Measurements from ENCODE around the gene PHKG2.

Gene PHKG2

GRCh38 chr16:30724641-30725417 lies 23.4 kb upstream of the PHKG2 start:
- H3K27ac ChIP-seq, result no peak overlapping the region

GRCh38 chr16:30725418-30725792 lies 22.8 kb upstream of the PHKG2 start:
- no peak for TF ChIP-seq CTCF (IDR thresholded peaks at IDR 0.05; ENCODE audit: low read depth, low read length, missing control alignments)
- H3K36me3 ChIP-seq (replicated peaks), result peaks cover 89% of the 10 kb centered on the region
- DNase-seq, result no peak
- H3K27ac ChIP-seq, result no peak overlapping the region
- H3K27me3 ChIP-seq (replicated peaks), result no peaks in the 10 kb centered on the region
- in situ Hi-C loops (cut with HindIII; ENCODE audit: low pct_ligation_motif_present, low sequenced_read_pairs), result no loop called here
- no peak overlapping the region for H3K4me3 ChIP-seq (ENCODE audit: low read depth, low read length)

More at GRCh38 chr16:30724641-30725417, 23.4 kb upstream of the PHKG2 start:
- Histone ChIP-seq H3K27me3 (replicated peaks) (no peaks in the 10 kb centered on the region), H3K4me3 (ENCODE audit: low read depth, low read length) (no peak overlapping the region), H3K36me3 (replicated peaks) (peaks cover 91% of the 10 kb centered on the region)
- in situ Hi-C loops (cut with HindIII; ENCODE audit: low pct_ligation_motif_present, low sequenced_read_pairs), result no loop called here
- no peak for DNase-seq
- TF ChIP-seq CTCF (IDR thresholded peaks at IDR 0.05; ENCODE audit: low read depth, low read length, missing control alignments), result no peak

GRCh38 chr16:30728321-30728720 lies 19.9 kb upstream of the PHKG2 start:
- H3K4me3 ChIP-seq (ENCODE audit: low read depth, low read length), result no peak overlapping the region
- in situ Hi-C loops (cut with HindIII; ENCODE audit: low pct_ligation_motif_present, low sequenced_read_pairs), result no loop called here
- H3K27me3 ChIP-seq (replicated peaks), result no peaks in the 10 kb centered on the region
- no peak overlapping the region for H3K27ac ChIP-seq
- TF ChIP-seq CTCF (IDR thresholded peaks at IDR 0.05; ENCODE audit: low read depth, low read length, missing control alignments), result no peak
- DNase-seq, result no peak
- H3K36me3 ChIP-seq (replicated peaks), result peaks cover 82% of the 10 kb centered on the region

- no peak overlapping the region for H3K4me3 ChIP-seq (ENCODE audit: low read depth, low read length)
- no peak overlapping the region for H3K27ac ChIP-seq
- peaks cover 82% of the 10 kb centered on the region for H3K36me3 ChIP-seq (replicated peaks)
- no peak for TF ChIP-seq CTCF (IDR thresholded peaks at IDR 0.05; ENCODE audit: low read depth, low read length, missing control alignments)
- in situ Hi-C loops (cut with HindIII; ENCODE audit: low pct_ligation_motif_present, low sequenced_read_pairs), result no loop called here
- DNase-seq, result no peak
- no peaks in the 10 kb centered on the region for H3K27me3 ChIP-seq (replicated peaks)
Measured at GRCh38 chr16:30728899-30729672, 19.1 kb upstream of the PHKG2 start.

- H3K4me3 ChIP-seq (ENCODE audit: low read depth, low read length), result no peak overlapping the region
- in situ Hi-C loops (cut with HindIII; ENCODE audit: low pct_ligation_motif_present, low sequenced_read_pairs), result no loop called here
- no peaks in the 10 kb centered on the region for H3K27me3 ChIP-seq (replicated peaks)
- no peak overlapping the region for H3K27ac ChIP-seq
- no peak for TF ChIP-seq CTCF (IDR thresholded peaks at IDR 0.05; ENCODE audit: low read depth, low read length, missing control alignments)
- H3K36me3 ChIP-seq (replicated peaks), result peaks cover 79% of the 10 kb centered on the region
- DNase-seq, result no peak
Measured at GRCh38 chr16:30731411-30731810, 16.8 kb upstream of the PHKG2 start.
